ENCODE results near the gene ILK.
A peak's percentile ranks its signal among the peaks of the same experiment; 100 is the strongest.

ILK gene

DNA sequence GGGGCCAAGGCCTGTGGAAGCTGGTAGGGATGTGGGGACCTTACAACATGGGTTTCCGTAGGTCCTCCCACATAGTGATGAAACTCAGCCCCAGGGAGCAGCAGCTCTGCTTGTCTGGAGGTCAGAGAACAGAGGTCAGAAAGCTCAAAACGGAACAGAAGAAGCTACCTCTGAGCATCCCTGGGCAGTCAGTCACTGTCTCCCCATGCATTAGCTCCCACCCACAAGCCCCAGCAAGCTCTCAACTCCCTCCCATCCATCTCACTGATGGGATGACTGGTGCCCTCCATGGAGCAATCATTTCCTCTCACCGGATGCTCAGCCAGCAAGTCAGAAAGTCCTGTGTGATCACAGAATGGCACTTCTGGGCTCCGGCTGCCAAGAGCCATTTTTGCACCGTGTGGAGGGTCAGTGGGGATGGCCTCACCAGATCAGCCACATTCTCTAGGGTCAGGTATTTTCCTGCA lies 13.8 kb downstream of the ILK start:
- no peak overlapping the region for H3K27ac ChIP-seq
- no peak for TF ChIP-seq ZFX (IDR thresholded peaks at IDR 0.05)
- TF ChIP-seq, protein P1, sequence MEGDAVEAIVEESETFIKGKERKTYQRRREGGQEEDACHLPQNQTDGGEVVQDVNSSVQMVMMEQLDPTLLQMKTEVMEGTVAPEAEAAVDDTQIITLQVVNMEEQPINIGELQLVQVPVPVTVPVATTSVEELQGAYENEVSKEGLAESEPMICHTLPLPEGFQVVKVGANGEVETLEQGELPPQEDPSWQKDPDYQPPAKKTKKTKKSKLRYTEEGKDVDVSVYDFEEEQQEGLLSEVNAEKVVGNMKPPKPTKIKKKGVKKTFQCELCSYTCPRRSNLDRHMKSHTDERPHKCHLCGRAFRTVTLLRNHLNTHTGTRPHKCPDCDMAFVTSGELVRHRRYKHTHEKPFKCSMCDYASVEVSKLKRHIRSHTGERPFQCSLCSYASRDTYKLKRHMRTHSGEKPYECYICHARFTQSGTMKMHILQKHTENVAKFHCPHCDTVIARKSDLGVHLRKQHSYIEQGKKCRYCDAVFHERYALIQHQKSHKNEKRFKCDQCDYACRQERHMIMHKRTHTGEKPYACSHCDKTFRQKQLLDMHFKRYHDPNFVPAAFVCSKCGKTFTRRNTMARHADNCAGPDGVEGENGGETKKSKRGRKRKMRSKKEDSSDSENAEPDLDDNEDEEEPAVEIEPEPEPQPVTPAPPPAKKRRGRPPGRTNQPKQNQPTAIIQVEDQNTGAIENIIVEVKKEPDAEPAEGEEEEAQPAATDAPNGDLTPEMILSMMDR (conservative IDR thresholded peaks at IDR 0.05): no peak

DNA sequence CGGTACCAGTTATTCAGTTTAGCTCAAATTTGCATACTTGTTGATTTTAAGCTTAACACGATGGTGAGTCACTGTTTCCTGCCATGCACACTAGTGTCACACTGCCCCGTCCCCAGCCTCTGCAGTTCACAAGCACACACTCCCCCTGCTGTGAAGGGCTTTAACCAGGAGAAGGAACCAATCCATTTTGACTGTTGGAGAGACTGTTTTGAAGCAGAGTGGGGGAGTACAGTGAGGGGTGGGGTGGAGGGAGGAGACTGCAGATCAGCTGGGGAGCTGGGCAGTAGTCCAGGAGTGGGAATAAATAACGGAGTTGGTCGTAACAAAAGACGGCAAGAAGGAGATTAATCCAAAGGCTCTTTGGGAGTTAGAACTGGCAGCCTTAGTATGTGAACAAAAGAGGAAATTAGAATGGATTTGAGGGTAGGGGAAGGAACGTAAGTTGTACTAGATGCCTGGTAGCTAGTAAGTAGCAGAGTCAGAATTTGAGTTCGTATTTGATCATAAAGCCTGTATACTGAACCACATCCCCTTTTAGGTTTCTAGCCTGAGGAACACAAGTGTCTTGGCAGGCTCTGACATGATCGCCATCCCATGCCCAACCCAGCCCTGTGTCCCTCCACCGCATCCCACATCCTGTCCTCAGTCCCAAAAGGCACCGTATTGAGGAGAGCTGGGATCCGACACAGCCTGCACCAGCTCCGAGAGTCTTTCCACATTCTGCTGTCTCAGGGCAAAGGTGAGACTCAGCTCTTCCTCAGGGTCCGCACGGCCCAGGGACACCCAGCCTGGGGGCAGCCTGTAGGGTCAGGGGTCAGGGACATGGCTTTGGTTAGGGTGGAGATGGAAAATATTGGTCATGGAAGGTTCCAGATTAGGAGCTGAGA lies 14.8 kb downstream of the ILK start:
- no peak for TF ChIP-seq ZFX (IDR thresholded peaks at IDR 0.05)
- TF ChIP-seq, protein P1 (conservative IDR thresholded peaks at IDR 0.05): no peak
- H3K27ac ChIP-seq: peak overlapping the region; percentile 63

DNA sequence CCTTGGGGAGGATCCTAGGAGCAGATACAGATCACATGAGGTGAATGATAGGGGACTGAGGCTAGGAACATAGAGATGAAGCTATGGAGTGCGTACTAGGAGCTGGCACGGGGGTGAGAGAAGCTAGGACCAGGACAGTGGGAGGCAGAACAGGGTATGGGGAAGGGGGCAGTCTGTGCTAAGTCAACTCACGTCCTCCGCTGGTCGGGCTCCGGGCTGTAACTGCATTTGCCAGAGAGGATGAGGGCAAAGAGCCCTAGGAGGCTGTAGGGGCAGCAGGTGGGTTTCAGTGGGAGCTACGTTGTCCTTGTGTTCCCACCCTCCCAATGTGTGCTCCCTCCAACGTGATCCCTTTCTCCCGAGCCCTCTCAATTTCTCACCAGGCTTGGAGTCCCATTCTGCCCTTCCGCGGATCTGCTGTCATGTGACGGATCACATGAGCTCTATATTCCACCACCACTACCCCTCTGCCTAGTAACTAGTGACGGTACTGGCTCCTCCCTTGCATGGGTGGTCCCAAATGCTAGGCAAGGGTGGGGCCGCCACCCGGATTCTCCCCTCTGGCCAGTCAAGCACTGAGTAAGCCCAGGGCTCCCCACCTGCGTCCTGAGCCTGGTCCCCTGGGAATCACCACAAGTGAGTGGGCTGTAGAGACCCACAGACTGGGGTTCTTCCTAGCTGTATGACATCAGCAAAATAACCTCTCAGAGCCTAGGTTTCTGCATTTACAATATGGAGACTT lies 15.6 kb downstream of the ILK start, which contains the start of gene TPP1:
Gene TPP1 (minus strand): TSS at position 419 of the 742 bp plus-strand sequence. CDS start 22 bp downstream, at position 397.
- peak within 1 kb of the TSS; percentile 63 for H3K27ac ChIP-seq
- no peak for TF ChIP-seq ZFX (IDR thresholded peaks at IDR 0.05)
- TF ChIP-seq, protein P1 (conservative IDR thresholded peaks at IDR 0.05): no peak

DNA sequence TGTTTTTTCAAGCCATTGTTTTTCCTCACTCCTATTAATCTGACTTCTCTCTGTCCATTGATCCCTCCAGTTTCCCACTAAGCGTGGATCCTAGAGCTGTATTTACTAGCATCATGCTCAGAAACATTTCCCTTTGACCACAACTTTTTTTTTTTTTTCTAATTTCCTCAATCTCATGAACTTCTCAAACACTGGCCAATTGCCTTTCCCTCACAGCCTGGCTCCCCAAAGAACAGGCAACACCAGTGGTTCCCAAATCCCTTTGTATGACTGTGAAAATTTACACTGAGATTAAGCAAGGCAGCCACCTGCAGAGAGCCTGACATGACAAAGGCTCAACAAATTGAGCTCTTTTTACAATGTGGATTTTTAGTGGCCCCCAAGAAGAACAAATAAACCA lies 17.1 kb downstream of the ILK start:
- no peak overlapping the region for H3K27ac ChIP-seq
- no peak for TF ChIP-seq ZFX (IDR thresholded peaks at IDR 0.05)
- TF ChIP-seq, protein P1 (conservative IDR thresholded peaks at IDR 0.05): no peak

GRCh38 chr11:6621711-6622211 lies 18.2 kb downstream of the ILK start:
- TF ChIP-seq ZFX (IDR thresholded peaks at IDR 0.05): no peak
- TF ChIP-seq, protein P1 (conservative IDR thresholded peaks at IDR 0.05): no peak

DNA sequence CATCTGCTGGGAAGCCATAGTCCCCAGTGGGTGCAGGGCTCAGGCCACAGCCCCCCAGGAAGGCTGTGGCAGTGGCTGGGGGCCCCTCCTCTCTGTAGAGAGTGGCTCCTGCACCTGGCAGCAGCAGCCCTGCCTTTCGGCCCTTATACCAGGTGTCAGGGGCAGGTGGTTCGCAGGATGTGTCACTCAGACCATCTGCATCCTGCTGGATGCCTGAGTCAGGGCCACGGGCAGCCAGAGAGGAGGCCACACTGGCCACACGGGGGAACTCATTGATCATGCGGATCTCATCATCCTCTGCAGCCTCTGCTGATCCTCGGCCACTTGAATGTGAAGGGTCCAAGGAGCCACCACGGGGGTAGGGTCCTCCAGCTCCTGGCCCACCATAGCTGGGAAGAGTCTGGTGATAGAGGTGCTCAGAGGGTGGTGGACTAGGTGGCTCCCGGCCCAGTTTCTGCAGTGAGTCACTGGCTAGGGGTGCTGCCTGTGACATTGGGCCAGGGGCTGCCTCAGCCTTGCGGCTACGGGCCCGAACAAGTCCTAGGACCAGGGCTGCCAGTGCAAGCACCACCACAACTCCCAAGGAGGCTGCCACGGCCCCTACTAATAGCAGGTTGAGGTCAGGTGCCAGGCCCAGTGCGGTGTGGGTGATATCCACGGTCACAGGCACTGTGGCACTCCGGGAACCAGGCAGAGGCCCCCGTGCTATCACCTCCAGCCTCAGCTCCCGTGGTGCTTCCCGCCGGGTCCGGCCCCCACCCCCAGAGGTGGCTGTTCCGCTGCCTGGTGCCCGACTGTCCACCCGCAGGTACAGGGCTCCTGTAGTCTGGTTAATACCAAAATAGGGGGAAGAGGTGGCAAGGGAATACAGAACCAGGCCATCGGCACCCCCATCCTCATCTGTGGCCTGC lies 18.9 kb downstream of the ILK start:
- H3K27ac ChIP-seq: no peak overlapping the region
- no peak for TF ChIP-seq ZFX (IDR thresholded peaks at IDR 0.05)
- TF ChIP-seq, protein P1 (conservative IDR thresholded peaks at IDR 0.05): no peak

More at GRCh38 chr11:6621711-6622211, 18.2 kb downstream of the ILK start:
- H3K27ac ChIP-seq: no peak overlapping the region

All from C4-2B (cell line).